HG03460 (cell line): ENCODE data around the gene GLB1L.
"Not testable (repeated sequence)": the region's sequence is repeated elsewhere in the genome, so short reads cannot be mapped to it uniquely, and the experiment has no call there.

Experiments used
- ATAC-seq: cut with Tn5 transposase; IDR thresholded peaks from one replicate; pipeline ENCODE4 v1.9.1; 2021; ENCODE audit not compliant: unreplicated experiment

The GLB1L gene

GRCh38 chr2:219281588-219281987, 36.3 kb upstream of the GLB1L start:
- no peak for ATAC-seq

GRCh38 chr2:219280651-219281050, 35.4 kb upstream of the GLB1L start:
- no peak for ATAC-seq

- ATAC-seq, result no peak
These were observed 34.8 kb upstream of the GLB1L start for GRCh38 chr2:219279916-219280516.

- ATAC-seq, result peak; percentile 85
These were observed 34.1 kb upstream of the GLB1L start, which contains the start of gene DNAJB2 for GRCh38 chr2:219279151-219279915. TSS of gene DNAJB2 (plus strand) at chr2:219279366. CDS start at chr2:219279834, 468 bp downstream.

- no peak for ATAC-seq
These were observed 33.5 kb upstream of the GLB1L start for GRCh38 chr2:219278655-219279150.

GRCh38 chr2:219277703-219278654, 32.7 kb upstream of the GLB1L start:
- peak; percentile 26 for ATAC-seq

GRCh38 chr2:219274361-219274921, 29.2 kb upstream of the GLB1L start:
- ATAC-seq, result no peak

GRCh38 chr2:219273937-219274336, 28.7 kb upstream of the GLB1L start:
- no peak for ATAC-seq

GRCh38 chr2:219272995-219273394, 27.8 kb upstream of the GLB1L start:
- ATAC-seq, result no peak

GRCh38 chr2:219272356-219272755, 27.1 kb upstream of the GLB1L start:
- ATAC-seq, result no peak

GRCh38 chr2:219271021-219271420, 25.8 kb upstream of the GLB1L start:
- ATAC-seq, result no peak

- ATAC-seq, result no peak
These were observed 24.8 kb upstream of the GLB1L start for GRCh38 chr2:219270055-219270372.

- ATAC-seq, result no peak
These were observed 24.3 kb upstream of the GLB1L start for GRCh38 chr2:219269362-219270054.

GRCh38 chr2:219268294-219268693, 23.1 kb upstream of the GLB1L start:
- no peak for ATAC-seq

GRCh38 chr2:219266886-219267285, 21.6 kb upstream of the GLB1L start:
- ATAC-seq, result no peak

- ATAC-seq, result no peak
These were observed 21.0 kb upstream of the GLB1L start for GRCh38 chr2:219266232-219266631.

GRCh38 chr2:219261024-219261855, 16.0 kb upstream of the GLB1L start:
- no peak for ATAC-seq

GRCh38 chr2:219258942-219259341, 13.7 kb upstream of the GLB1L start:
- ATAC-seq, result not testable (repeated sequence)

- ATAC-seq, result peak; percentile 35
These were observed 9.5 kb upstream of the GLB1L start for GRCh38 chr2:219254590-219255201.
